Activated T-helper 1 cell treated with Interleukin-2 at 50 U/mL for 16 hours (primary cell): ENCODE measurements around the gene DDO.

Source experiments
- DNase-seq: peaks from one replicate; pipeline ENCODE4 v3.0.0-alpha.2; 2020; ENCODE audit warnings: low read depth

Gene DDO

GRCh38 chr6:110419028-110419739, 3.8 kb upstream of the DDO start:
- DNase-seq, result no peak

GRCh38 chr6:110418594-110418993, 3.2 kb upstream of the DDO start:
- DNase-seq, result no peak

GRCh38 chr6:110414669-110415068, 706 bp downstream of the DDO start:
- DNase-seq, result no peak

- no peak for DNase-seq
Measured at GRCh38 chr6:110412360-110412759, 3.0 kb downstream of the DDO start.

GRCh38 chr6:110410511-110410910, 4.9 kb downstream of the DDO start:
- DNase-seq, result no peak

GRCh38 chr6:110409794-110410193, 5.6 kb downstream of the DDO start:
- no peak for DNase-seq

- DNase-seq, result no peak
Measured at GRCh38 chr6:110408901-110409300, 6.5 kb downstream of the DDO start.

GRCh38 chr6:110404607-110405006, 10.8 kb downstream of the DDO start:
- no peak for DNase-seq

GRCh38 chr6:110401585-110402176, 13.7 kb downstream of the DDO start:
- DNase-seq, result no peak

GRCh38 chr6:110400208-110400607, 15.2 kb downstream of the DDO start:
- DNase-seq, result no peak

GRCh38 chr6:110399219-110400071, 15.9 kb downstream of the DDO start:
- DNase-seq, result no peak

GRCh38 chr6:110398778-110399177, 16.6 kb downstream of the DDO start:
- no peak for DNase-seq

- DNase-seq, result no peak
Measured at GRCh38 chr6:110395221-110395620, 20.2 kb downstream of the DDO start.

- no peak for DNase-seq
Measured at GRCh38 chr6:110394409-110394808, 21.0 kb downstream of the DDO start.

GRCh38 chr6:110392727-110393126, 22.6 kb downstream of the DDO start:
- no peak for DNase-seq

GRCh38 chr6:110390404-110390803, 25.0 kb downstream of the DDO start:
- no peak for DNase-seq

GRCh38 chr6:110389689-110390382, 25.5 kb downstream of the DDO start:
- no peak for DNase-seq

GRCh38 chr6:110387986-110388385, 27.4 kb downstream of the DDO start:
- DNase-seq, result no peak

GRCh38 chr6:110385458-110385863, 29.9 kb downstream of the DDO start:
- no peak for DNase-seq

- DNase-seq, result no peak
Measured at GRCh38 chr6:110378552-110378951, 36.8 kb downstream of the DDO start.

GRCh38 chr6:110369066-110369465, 46.3 kb downstream of the DDO start:
- no peak for DNase-seq

GRCh38 chr6:110368284-110368683, 47.1 kb downstream of the DDO start:
- no peak for DNase-seq
